Stimulated activated CD8-positive, alpha-beta memory T cell treated with anti-CD3 and anti-CD28 coated beads, Interleukin-2, amount 100 ng/mL, for 48 hours (primary cell): ENCODE results near the gene DUSP22.
A peak's percentile ranks its signal among the peaks of the same experiment; 100 is the strongest.
"Not testable (repeated sequence)": the region's sequence is repeated elsewhere in the genome, so short reads cannot be mapped to it uniquely, and the experiment has no call there.

Experiments
- DNase-seq, 2 donors: peaks; one replicate each; pipeline ENCODE4 v3.0.0-alpha.2; 2020; ENCODE audit warnings: low read depth in 2 of 2

The DUSP22 gene, protein sequence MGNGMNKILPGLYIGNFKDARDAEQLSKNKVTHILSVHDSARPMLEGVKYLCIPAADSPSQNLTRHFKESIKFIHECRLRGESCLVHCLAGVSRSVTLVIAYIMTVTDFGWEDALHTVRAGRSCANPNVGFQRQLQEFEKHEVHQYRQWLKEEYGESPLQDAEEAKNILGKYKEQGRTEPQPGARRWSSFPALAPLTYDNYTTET

GRCh38 chr6:291697-292505 lies at the start of gene DUSP22:
Gene DUSP22 (plus strand): TSS chr6:292487. CDS start chr6:292540, 53 bp downstream.
- peak; percentile 79 to 86 for DNase-seq

DNA sequence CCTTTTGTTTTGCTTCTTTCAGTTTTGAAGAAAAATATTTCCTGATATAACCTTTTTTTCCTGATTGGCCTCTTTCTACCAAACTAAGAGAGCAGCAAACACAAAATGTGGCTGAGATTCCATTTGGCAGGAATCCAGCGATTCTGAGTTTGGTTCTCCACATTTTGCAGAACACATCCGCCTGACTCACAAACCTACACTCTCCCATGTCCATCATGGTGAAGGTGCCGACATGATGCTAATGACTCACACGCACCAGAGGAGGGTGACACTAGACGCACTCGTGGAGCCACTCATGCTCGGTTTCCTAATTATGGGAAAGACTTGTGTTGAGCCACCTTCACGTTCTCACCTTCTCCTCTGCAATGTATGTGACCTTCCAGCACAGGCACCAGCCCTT lies 45.9 kb upstream of the DUSP22 start:
- DNase-seq: no peak

- DNase-seq: no peak
Measured at GRCh38 chr6:247351-247750, 44.9 kb upstream of the DUSP22 start.

DNA sequence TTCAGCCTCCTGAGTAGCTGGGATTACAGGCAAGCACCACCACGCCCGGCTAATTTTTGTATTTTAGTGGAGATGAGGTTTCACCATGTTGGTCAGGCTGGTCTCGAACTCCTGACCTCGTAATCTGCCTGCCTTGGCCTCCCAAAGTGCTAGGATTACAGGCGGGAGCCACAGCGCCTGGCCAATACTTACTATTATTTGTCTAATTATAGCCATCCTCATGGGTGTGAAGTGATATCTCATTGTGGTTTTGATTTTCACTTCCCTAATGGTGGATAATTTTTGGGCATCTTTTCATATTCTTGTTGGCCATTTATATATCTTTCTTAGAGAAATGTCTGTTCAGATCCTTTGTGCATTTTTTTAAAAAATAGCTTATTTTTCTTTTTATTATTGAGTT lies 44.2 kb upstream of the DUSP22 start:
- not testable (repeated sequence) for DNase-seq

GRCh38 chr6:250676-251075 lies 41.6 kb upstream of the DUSP22 start:
- no peak for DNase-seq

- no peak for DNase-seq
Measured at GRCh38 chr6:251920-252319, 40.4 kb upstream of the DUSP22 start.

DNA sequence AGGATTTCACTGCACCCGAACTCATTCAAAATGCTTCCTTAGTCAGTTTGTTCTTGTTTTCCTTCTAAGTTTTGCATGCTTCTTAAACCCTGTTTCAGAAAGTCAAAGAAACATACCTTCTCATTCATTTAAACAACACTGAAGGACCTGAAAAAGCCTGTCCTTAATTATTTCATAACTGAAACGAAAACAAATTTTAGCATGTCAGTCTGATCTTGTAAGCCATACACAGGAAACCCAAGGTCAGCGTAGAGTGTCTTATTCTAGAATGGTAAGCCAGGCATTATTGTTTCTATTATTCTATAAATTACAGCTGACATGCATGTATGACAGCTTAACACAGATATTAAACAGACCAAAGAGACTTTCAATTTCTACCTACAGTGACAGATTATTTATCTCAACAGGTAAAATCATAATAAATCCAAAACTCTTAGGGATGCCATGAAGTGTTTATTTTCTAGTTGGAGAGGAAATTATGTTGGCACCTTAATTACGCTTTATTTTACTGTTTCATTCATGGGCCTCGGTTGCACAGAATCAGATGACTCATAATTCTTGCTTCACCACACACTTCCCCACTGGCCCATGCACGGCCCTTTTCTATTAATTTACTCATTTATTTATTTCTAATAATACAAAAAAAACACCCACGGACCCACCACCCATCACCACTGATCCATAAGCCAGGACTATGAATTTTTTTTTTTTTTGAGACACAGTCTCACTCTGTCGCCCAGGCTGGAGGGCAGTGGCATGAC lies 39.3 kb upstream of the DUSP22 start:
- DNase-seq: no peak

DNA sequence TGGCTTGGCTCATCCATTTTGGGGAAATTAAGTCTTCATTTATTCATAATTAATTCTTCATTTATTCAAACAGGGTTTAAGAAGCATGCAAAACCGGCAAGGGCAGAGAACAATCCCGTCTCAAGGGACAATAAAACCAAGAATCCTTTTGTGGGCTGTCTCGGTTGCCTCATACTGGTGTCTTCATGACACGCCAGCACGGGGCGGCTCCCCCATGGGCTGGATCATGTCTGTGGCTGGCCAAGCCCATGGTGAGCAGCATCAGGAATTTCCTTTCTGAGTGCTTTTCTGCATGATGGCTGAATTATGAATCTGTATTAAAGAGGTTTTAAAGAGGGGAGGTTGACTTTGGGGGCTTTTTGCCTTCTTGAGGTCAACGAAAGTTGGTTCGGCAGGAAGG lies 38.3 kb upstream of the DUSP22 start:
- no peak for DNase-seq

DNA sequence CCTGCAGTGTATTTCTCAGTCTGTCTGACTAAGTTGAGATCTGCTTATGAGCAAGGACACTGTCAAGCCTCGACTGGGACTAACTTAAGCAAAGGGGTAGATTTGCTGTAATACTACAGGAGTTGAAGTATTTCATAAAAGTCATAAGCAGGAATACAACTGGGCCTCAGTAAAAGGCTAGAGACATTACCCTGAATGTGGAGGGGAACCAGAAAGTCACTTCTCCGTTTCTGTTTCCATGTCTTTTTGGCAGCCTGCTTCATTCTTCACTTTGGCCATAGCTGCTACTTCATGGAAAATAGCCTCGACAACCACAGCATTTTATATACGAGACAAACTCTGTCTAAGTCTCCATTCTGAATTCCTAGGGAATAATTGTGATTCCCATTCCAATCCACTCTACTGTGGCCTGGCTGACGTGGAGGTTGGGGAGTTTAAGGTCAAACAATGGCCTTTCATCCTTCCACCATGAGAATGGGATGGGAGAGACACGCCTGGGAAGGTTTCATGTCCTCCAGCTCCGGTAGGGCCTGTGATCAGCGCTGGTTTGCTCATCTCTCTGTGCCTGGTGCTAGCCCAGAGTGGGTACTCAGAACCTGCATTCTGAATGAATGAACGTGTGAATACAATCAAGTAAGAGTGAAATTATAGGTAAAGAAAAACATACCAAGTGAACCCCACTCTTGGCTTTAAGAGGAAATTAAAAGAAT lies 37.1 kb upstream of the DUSP22 start:
- DNase-seq: no peak

DNA sequence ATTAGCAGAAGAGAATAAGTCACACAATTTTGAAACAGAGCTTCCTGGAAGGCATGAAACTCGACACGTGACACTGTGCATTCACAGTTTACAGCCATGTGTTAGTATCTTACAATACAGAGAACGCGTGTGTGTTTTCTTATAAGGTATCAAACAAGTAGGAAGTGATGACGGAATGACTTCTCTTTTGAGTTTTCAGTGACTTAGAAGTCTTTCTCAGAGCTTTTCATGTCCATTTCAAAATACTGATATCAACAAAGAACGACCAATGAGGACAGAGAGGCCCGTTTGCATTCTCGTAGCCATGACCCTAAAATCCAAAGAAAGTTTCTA lies 36.6 kb upstream of the DUSP22 start:
- DNase-seq: no peak

GRCh38 chr6:256169-256568 lies 36.1 kb upstream of the DUSP22 start:
- no peak for DNase-seq

- DNase-seq: no peak
Measured at GRCh38 chr6:257031-257725, 35.1 kb upstream of the DUSP22 start.

DNA sequence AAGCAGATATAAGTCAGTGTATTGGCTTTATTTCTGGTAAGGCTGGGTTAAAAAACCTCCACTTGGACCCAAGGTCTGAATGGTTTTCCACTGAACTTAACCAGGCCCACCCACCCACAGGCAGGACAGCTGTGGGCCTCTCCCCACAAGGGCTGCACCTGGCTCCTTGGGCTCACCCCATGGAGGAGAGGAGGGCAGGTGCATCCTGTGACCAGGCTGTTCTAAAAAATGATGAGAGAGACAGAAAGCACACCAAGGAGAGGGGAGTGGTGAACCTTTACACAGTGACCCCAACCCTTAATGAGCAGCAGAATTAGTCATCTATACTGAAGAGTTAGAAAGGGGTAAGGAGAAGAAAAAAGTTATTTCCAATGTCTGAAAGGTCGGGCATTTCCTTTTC lies 34.5 kb upstream of the DUSP22 start:
- DNase-seq: no peak

DNA sequence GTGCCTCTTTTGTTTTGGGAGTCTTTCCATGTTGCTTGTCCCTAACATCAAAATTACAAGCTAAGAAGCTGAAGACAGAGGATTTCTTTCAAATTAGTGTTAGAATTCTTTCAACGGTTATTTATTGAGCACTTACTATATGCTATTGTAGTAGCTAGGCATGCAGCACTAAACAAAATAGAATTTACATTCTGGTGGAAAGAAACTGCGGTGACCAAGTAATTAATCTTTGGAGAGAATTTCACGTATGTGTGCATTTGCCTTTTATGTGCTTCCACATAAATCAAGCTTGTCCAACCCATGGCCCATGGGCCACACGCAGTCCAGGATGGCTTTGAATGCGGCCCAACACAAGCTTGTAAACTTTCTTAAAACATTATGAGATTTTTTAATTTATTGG lies 33.0 kb upstream of the DUSP22 start:
- DNase-seq: no peak

DNA sequence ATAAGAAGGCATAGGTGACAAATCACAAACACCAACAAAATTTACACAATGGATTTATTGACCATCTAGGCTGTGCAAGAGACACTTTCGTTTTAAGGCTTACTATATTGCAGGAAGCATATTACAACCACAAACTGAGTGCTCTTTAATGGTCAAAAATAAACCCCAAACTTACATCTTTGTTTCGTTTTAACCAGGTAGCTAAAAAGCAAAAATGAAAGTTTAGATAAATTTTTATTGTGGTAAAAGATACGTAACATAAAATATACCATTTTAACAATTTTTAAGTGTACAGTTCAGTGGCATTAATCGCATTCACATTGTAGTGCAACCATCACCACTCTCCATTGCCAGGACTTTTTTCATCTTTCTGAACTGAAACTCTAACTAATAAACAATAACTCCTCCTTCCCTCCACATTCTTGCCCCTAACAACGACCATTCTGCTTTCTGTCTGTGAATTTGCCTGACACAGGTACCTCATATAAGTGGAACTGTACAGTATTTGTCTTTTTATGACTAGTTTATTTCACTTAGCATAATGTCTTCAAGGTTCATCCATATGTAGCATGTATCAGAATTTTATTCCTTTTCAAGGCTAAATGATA lies 32.3 kb upstream of the DUSP22 start:
- no peak for DNase-seq

GRCh38 chr6:264626-265025 lies 27.7 kb upstream of the DUSP22 start:
- no peak for DNase-seq

DNA sequence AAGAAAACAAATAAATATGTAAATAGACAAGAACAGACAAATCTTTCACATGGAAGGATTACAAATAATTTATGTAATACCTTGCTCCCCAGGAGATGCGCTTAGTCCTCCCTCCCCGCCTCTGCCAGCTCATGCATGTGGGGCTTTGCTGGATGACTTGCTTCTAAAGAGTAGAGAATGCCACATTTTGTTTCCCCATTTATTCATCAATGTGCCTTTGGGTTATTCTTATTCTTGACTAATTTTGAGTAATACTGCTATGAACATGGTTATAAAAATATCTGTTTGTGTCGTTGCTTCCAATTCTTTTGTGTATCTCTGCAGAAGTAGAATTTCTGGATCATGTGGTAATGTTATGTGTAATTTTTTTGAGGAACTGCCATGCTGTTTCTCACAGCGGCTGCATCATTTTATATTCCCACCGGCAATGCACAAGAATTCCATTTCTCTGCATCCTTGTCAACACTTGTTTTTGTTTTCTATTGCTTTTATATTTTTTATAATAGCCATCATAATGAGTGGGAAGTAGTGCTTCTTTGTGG lies 23.8 kb upstream of the DUSP22 start:
- DNase-seq: no peak

GRCh38 chr6:273551-274058 lies 18.7 kb upstream of the DUSP22 start:
- DNase-seq: no peak

GRCh38 chr6:277746-278145 lies 14.5 kb upstream of the DUSP22 start:
- no peak for DNase-seq

DNA sequence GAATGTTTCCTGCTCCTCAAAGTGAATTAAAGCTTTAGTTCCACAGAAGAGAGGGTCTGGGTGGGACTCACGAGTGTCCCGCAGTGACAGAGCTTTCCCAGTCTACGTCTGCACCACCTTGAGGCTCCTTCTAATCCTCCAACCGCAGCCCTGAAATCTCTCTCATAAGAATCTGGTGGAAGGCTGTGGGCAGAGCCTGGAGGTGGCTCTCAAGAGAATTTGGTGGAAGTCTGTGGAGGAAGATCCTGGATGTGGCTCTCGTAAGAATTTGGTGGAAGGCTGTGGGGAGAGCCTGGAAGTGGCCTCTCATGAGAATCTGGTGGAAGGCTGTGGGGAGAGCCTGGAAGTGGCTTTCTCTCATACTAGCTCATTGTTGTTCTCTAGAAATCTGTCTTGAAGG lies 13.8 kb upstream of the DUSP22 start:
- no peak for DNase-seq
